Fibroblast of lung (primary cell): ENCODE results near the gene ZNF750.

Source experiments
- CTCF ChIP-seq, 2 donors: IDR thresholded peaks in 1 of 2; conservative IDR thresholded peaks in 1 of 2; 1 replicate in 1 of 2; 2 replicates in 1 of 2; pipeline ENCODE4 v1.5.1; 2011 to 2012; ENCODE audit warnings: low read length in 2 of 2, control low read depth in 1 of 2, inconsistent platforms in 1 of 2, low read depth in 1 of 2, mild to moderate bottlenecking in 1 of 2
- EZH2 ChIP-seq: IDR thresholded peaks from 2 replicates; pipeline ENCODE4 v1.5.1; 2012; ENCODE audit warnings: low read length, control low read depth, mild to moderate bottlenecking; ENCODE audit errors: missing control alignments

- TF ChIP-seq CTCF (conservative IDR thresholded peaks at IDR 0.05 in 1 of 2, IDR thresholded peaks at IDR 0.05 in 1 of 2; ENCODE audit: low read depth in 1 of 2, low read length in 2 of 2) (no peak), EZH2 (no peak)
Measured at GRCh38 chr17:82789806-82790205, 50.0 kb downstream of the ZNF750 start.
